Measurements from ENCODE around the gene GRAP2.

- TF ChIP-seq CTCF (IDR thresholded peaks at IDR 0.05) (no peak), EZH2 (IDR thresholded peaks at IDR 0.05; ENCODE audit: borderline replicate concordance, insufficient read depth, low read depth, low read length, poor library complexity, severe bottlenecking) (no peak)
These were observed 17.1 kb downstream of the GRAP2 start for GRCh38 chr22:39917776-39918495.
